Measurements from ENCODE around the gene KLK7. TPM values are rescaled to one million over a fixed set of nuclear protein-coding genes. Genes with fewer than 3 reads are reported as not detected.

The KLK7 gene
- total and polyA plus RNA-seq, 7 donors: not detected

DNA sequence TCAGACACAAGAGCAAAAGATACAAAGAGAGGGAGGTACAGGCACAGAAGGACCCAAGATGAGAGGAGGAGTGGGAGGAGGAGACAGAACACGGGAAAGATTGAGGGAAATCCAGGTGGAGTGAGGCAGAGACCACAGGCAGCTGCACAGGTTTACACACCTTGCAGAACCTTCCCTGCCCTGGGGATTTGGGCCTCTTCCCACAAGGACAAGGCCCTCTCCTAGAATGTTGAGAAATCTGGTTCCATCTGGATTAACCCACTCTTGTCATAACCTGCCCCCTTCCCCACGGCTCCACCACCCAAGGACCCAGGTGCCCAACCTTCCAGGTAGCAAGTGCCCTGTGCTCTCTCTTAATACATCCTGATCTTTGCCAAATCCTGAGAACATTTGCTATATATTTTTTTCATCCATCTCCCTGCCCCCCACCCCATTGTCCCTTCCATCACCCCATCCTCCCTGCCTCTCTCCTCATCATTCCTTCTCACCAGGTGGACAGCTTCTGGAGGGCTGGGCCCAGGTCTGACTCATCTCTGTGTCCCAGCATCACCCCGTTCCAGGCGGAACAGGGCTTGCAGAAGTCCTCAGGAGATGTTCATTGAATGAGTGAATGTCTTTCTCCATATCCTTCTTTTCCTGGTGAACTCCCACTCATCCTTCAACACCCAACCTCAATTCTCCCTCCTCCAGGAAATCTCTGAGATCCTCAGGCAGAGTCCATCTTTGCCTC lies 26.5 kb upstream of the KLK7 start:
- 63 to 68% (median 67%) methylated on average over 4 of the region's 4 CpGs for WGBS, 3 donors
- ATAC-seq: no peak

DNA sequence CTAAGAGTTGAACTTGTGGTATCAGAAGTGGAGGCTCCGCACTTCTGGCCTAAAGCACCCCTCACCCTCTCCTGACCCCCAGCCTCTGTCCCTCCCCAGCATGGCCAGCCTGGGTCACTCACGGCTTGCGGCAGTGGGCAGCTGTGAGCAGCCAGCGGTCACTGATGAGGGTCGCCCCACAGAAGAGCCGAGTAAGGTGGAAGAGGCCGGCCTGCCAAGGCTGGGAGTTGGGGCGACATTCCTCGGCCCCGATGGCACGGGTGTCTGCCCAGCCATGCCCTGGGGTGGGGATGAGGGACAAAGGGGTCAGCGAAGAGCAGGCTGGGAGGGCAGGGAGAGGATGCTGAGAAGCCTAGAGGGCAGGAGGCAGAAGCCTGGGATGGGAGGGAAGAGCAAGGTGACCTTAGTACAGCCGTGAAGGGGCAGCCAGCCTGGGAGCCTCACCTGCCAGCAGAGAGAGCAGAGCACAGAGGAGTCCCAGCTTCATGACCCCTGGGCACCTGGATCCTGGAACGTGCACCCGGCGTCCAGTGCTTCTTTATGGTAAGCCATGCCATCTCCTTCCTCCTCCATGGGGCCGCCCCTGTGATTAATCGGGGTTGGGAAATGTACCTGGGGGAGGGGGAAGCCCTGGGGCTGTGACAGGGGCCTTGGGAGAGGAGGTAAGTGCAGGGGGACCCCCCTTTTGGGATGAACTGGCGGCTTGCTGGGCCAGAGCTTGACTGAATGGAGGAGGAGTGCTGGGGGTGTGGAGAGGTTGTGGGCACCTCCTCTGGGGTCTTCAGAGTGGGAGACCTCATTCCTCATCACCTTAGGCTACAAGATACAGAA lies 25.6 kb upstream of the KLK7 start:
- no peak overlapping the region for H3K4me3 ChIP-seq
- ATAC-seq (no peak), DNase-seq (no peak)
- 64 to 68% (median 67%) methylated on average over 19 of the region's 19 CpGs for WGBS, 3 donors
- intact Hi-C loops (cut with DNase I): no loop called here
- TF ChIP-seq, protein P1, sequence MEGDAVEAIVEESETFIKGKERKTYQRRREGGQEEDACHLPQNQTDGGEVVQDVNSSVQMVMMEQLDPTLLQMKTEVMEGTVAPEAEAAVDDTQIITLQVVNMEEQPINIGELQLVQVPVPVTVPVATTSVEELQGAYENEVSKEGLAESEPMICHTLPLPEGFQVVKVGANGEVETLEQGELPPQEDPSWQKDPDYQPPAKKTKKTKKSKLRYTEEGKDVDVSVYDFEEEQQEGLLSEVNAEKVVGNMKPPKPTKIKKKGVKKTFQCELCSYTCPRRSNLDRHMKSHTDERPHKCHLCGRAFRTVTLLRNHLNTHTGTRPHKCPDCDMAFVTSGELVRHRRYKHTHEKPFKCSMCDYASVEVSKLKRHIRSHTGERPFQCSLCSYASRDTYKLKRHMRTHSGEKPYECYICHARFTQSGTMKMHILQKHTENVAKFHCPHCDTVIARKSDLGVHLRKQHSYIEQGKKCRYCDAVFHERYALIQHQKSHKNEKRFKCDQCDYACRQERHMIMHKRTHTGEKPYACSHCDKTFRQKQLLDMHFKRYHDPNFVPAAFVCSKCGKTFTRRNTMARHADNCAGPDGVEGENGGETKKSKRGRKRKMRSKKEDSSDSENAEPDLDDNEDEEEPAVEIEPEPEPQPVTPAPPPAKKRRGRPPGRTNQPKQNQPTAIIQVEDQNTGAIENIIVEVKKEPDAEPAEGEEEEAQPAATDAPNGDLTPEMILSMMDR (IDR thresholded peaks at IDR 0.05): no peak
- H3K27ac ChIP-seq: no peak overlapping the region
- H3K36me3 ChIP-seq (ENCODE audit: insufficient read depth in 1 of 2, low read depth in 1 of 2): no peaks in the 10 kb centered on the region
- no peaks in the 10 kb centered on the region for H3K4me1 ChIP-seq
- H3K27me3 ChIP-seq (ENCODE audit: insufficient read depth in 3 of 3, low read length in 2 of 3): peaks cover 0 to 8% (median 0%) of the 10 kb centered on the region in 3 donors
- no peaks in the 10 kb centered on the region for H3K9me3 ChIP-seq

More for the DNA sequence above, 26.5 kb upstream of the KLK7 start:
- no peak overlapping the region for H3K4me3 ChIP-seq
- intact Hi-C loops (cut with DNase I): no loop called here
- H3K27ac ChIP-seq: no peak overlapping the region
- H3K4me1 ChIP-seq: no peaks in the 10 kb centered on the region
- H3K36me3 ChIP-seq (ENCODE audit: insufficient read depth in 1 of 2, low read depth in 1 of 2): no peaks in the 10 kb centered on the region
- peaks cover 0 to 17% (median 0%) of the 10 kb centered on the region in 3 donors for H3K27me3 ChIP-seq (ENCODE audit: insufficient read depth in 3 of 3, low read length in 2 of 3)
- DNase-seq: no peak
- no peaks in the 10 kb centered on the region for H3K9me3 ChIP-seq
- TF ChIP-seq, protein P1 (IDR thresholded peaks at IDR 0.05): no peak

DNA sequence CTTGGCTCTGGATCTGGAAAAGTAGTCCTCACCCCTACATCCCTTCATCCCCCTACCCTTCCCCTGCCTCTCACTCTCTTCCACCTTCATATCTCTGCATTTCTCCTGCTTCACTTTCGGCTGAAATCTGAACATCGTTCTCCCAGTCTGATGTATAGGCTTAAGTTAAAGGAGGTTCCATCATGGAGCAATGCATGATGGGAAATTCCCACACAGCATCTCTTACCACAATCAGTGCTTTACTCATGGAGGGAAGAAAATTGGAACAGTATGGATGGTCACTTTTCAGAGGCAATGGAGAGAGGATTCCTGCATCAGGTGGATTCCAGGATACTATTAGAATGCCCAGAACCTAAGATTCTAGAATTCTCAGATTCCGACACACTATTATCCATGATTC lies 23.8 kb upstream of the KLK7 start:
- no peak overlapping the region for H3K4me3 ChIP-seq
- TF ChIP-seq, protein P1 (IDR thresholded peaks at IDR 0.05): no peak
- H3K27me3 ChIP-seq (ENCODE audit: insufficient read depth in 3 of 3, low read length in 2 of 3): peaks cover 0 to 4% (median 0%) of the 10 kb centered on the region in 3 donors
- ATAC-seq (no peak), DNase-seq (no peak)
- WGBS, 3 donors: 82 to 85% (median 84%) methylated on average over 3 of the region's 3 CpGs
- H3K9me3 ChIP-seq: no peaks in the 10 kb centered on the region
- no peaks in the 10 kb centered on the region for H3K4me1 ChIP-seq
- H3K27ac ChIP-seq: no peak overlapping the region
- intact Hi-C loops (cut with DNase I): no loop called here
- H3K36me3 ChIP-seq (ENCODE audit: insufficient read depth in 1 of 2, low read depth in 1 of 2): no peaks in the 10 kb centered on the region

DNA sequence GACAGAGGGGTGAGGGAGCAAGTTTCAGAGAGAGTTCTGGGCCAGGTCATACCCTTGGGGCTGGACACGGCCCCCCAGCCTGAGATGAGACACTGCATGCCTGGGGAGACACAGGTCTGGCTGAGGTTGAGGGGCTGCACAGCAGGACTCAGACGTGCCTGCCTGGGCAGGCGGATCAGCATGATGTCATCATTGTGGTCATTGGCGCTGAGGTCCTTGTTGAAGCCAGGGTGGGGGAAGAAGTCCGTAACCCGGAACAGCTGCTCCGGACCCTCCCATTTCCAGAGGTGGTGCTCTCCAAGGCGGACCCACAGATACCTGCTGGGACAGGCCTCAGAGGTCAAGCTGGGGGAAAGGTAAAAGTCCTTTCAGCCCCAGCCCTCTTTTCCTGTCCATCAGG lies 22.7 kb upstream of the KLK7 start:
- DNase-seq (no peak), ATAC-seq (no peak)
- Histone ChIP-seq H3K27ac (no peak overlapping the region), H3K4me1 (no peaks in the 10 kb centered on the region), H3K9me3 (no peaks in the 10 kb centered on the region), H3K4me3 (no peak overlapping the region), H3K27me3 (ENCODE audit: insufficient read depth in 3 of 3, low read length in 2 of 3) (peaks cover 0 to 6% (median 3%) of the 10 kb centered on the region in 3 donors), H3K36me3 (ENCODE audit: insufficient read depth in 1 of 2, low read depth in 1 of 2) (no peaks in the 10 kb centered on the region)
- WGBS, 3 donors: 42 to 46% (median 45%) methylated on average over 8 of the region's 8 CpGs
- intact Hi-C loops (cut with DNase I): no loop called here
- TF ChIP-seq, protein P1 (IDR thresholded peaks at IDR 0.05): no peak
